Measurements from ENCODE around the gene TMCO1. TPM values are rescaled to one million over a fixed set of nuclear protein-coding genes. Genes with fewer than 3 reads are reported as not detected.

Gene TMCO1
- total RNA-seq, 1 experiment from 2014 or later = 70.1 TPM

GRCh38 chr1:165764277-165764676, 4.4 kb downstream of the TMCO1 start:
- no peaks in the 10 kb centered on the region for H3K27me3 Mint-ChIP-seq (ENCODE audit: low read depth)
- no peaks in the 10 kb centered on the region for H3K4me1 ChIP-seq (ENCODE audit: insufficient read depth, low read length)
- H4K91ac ChIP-seq (ENCODE audit: insufficient read length, low read depth, low read length) = no peak overlapping the region
- no peaks in the 10 kb centered on the region for H4K20me1 ChIP-seq (ENCODE audit: control insufficient read depth, insufficient read depth, insufficient read length)
- no peak overlapping the region for H2BK120ac ChIP-seq (ENCODE audit: low read depth, low read length, poor library complexity, severe bottlenecking)
- H2AFZ ChIP-seq (ENCODE audit: low read length) = no peak overlapping the region
- WGBS (ENCODE audit: extremely low coverage, insufficient read length, low lambda C conversion rate) = no CpG with 5 or more reads among the region's 1 CpG
- no peak overlapping the region for H3T11ph ChIP-seq (ENCODE audit: low read length)
- peaks cover 0 to 34% (median 15%) of the 10 kb centered on the region in 3 experiments; a peak in 5 of 7 replicates for H3K36me3 Mint-ChIP-seq (ENCODE audit: insufficient read depth in 1 of 3, low read depth in 3 of 3)
- H3K23ac ChIP-seq (ENCODE audit: insufficient read length, low read depth, low read length) = no peak overlapping the region
- H2BK15ac ChIP-seq (ENCODE audit: low read depth, low read length) = no peak overlapping the region
- no peak overlapping the region for H2AK5ac ChIP-seq (ENCODE audit: insufficient read length, low read length)
- no peak overlapping the region for H3K56ac ChIP-seq (ENCODE audit: insufficient read length, low read depth, low read length)
- no peak overlapping the region for H3K18ac ChIP-seq (ENCODE audit: insufficient read length, low read depth, low read length)
- H3K79me2 ChIP-seq (ENCODE audit: insufficient read depth, low read length) = no peaks in the 10 kb centered on the region
- H3K4me3 Mint-ChIP-seq = no peak overlapping the region
- no peaks in the 10 kb centered on the region for H3K9me3 Mint-ChIP-seq
- H3K14ac ChIP-seq (ENCODE audit: insufficient read depth, low read length) = no peak overlapping the region
- H3K4me1 Mint-ChIP-seq = peaks cover 5 to 11% of the 10 kb centered on the region in 2 experiments; a peak in 3 of 4 replicates
- H3K27ac Mint-ChIP-seq = no peak overlapping the region
- no peak overlapping the region for H3K27ac ChIP-seq (ENCODE audit: insufficient read length, low read depth, low read length)
- H4K8ac ChIP-seq (replicated peaks; ENCODE audit: insufficient read length, low read depth, low read length) = no peak overlapping the region
- H3K27me3 ChIP-seq (ENCODE audit: insufficient read depth, low read length) = no peaks in the 10 kb centered on the region
- no peak overlapping the region for H3K4me2 ChIP-seq (ENCODE audit: insufficient read depth, insufficient read length, low read length)
- DNase-seq = no peak
- no peak overlapping the region for H4K5ac ChIP-seq (ENCODE audit: insufficient read length, low read depth, low read length)
- H2BK5ac ChIP-seq (ENCODE audit: insufficient read length, low read length) = no peak overlapping the region
- TF ChIP-seq CTCF (conservative IDR thresholded peaks at IDR 0.05) = no peak
- no peak overlapping the region for H2BK12ac ChIP-seq (ENCODE audit: insufficient read length, low read depth, low read length)
- no peak overlapping the region for H3K9ac ChIP-seq (ENCODE audit: extremely low read depth, insufficient read length, low read length)
- peaks cover 2% of the 10 kb centered on the region for H3K79me1 ChIP-seq (ENCODE audit: insufficient read depth, low read depth, low read length, poor library complexity, severe bottlenecking)
- no peak overlapping the region for H2BK20ac ChIP-seq (ENCODE audit: low read depth, low read length, poor library complexity, severe bottlenecking)
- H3K4ac ChIP-seq (ENCODE audit: low read depth, low read length) = no peak overlapping the region
- no peaks in the 10 kb centered on the region for H3K9me3 ChIP-seq (ENCODE audit: control insufficient read depth, low read depth, low read length)
- peaks cover 5% of the 10 kb centered on the region for H3K23me2 ChIP-seq (ENCODE audit: insufficient read length, low read depth, low read length, poor library complexity, severe bottlenecking)
